ENCODE data around the gene HS6ST2. TPM values are rescaled to one million over a fixed set of nuclear protein-coding genes. Genes with fewer than 3 reads are reported as not detected.

The HS6ST2 gene
- total RNA-seq, 5 donors from 2014 or later (not counting 1 experiment from before 2014, with no cell fraction given) = not detected

DNA sequence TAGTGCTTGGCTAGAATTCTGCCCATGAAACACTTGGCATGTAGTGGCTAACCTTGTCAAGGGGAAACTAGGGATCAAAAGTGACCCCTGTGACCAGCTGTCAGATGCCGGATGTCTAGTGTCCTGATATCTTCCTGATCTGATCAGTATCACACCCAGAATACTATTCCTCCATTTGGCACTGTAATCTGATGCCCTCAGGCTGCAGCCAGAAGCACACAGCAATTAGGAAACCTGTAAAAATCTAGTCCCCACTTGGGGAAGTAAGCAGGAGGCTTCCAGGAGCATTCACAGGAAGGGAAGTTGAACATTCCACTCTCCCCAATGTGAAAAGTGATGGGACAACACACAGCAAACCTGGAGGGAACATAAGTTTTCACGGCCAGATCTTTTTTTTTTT is 125.1 kb downstream of the HS6ST2 start:
- POLR2A ChIA-PET = no interaction called here
- Mint-ChIP-seq H3K27me3 (peaks cover 5 to 29% of the 10 kb centered on the region in 2 donors), H3K4me3 (no peak overlapping the region), H3K9me3 (no peaks in the 10 kb centered on the region), H3K36me3 (no peaks in the 10 kb centered on the region), H3K27ac (no peak overlapping the region), H3K4me1 (no peaks in the 10 kb centered on the region)
- Histone ChIP-seq H3K9me3 (no peaks in the 10 kb centered on the region), H3K27me3 (replicated peaks in 1 of 2; ENCODE audit: control insufficient read depth in 2 of 2, extremely low read depth in 1 of 2, insufficient read depth in 2 of 2, low read length in 1 of 2) (no peaks in the 10 kb centered on the region), H3K4me1 (ENCODE audit: control insufficient read depth in 1 of 2, extremely low read depth in 1 of 2, insufficient read depth in 2 of 2, low read length in 2 of 2) (no peaks in the 10 kb centered on the region), H3K36me3 (ENCODE audit: control insufficient read depth in 2 of 2, extremely low read depth in 1 of 2, insufficient read depth in 1 of 2, low read length in 1 of 2) (no peaks in the 10 kb centered on the region), H3K4me3 (ENCODE audit: control insufficient read depth in 1 of 2, extremely low read depth in 1 of 2, low read length in 1 of 2) (no peak overlapping the region), H3K27ac (ENCODE audit: low read length) (no peak overlapping the region)
- ATAC-seq (replicated peaks in 1 of 4) = no peak
- CTCF ChIA-PET = no interaction called here
- no CpG with 5 or more reads among the region's 2 CpGs for WGBS (ENCODE audit: insufficient coverage)
- no peak for DNase-seq

DNA sequence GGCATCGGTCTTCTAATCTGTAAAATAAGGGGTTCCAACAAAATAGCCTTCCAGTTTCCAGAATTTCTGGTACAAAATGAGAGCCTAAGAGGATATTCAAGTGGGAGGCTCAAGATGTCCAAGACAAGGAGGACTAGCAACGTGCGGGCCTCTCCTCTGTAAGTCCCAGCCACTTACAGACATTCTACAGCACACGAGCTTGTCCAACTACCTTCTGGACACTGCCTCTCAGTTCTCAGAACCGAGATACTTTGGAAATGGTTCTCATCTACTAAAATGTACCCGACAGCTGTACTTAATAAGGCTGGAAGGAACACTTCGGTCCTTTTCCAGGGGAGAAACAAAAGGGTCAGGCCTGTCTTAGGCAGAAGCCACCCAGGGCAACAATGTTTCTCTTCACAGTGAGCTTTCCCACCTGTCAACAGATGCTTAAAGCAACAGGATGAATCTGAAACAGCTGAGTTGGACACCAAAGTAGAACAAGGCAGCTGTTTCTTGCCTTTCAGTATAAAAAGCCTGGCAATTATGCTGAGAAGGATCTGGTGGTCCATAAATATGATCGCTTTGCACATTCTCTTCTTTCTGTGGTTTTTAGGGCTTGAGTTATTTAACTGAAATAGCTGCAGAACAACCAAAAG is 127.0 kb downstream of the HS6ST2 start:
- DNase-seq (no peak), ATAC-seq (replicated peaks in 1 of 4) (no peak)
- no peak overlapping the region for H3K27ac Mint-ChIP-seq
- Histone ChIP-seq H3K27me3 (replicated peaks in 1 of 2; ENCODE audit: control insufficient read depth in 2 of 2, extremely low read depth in 1 of 2, insufficient read depth in 2 of 2, low read length in 1 of 2) (no peaks in the 10 kb centered on the region), H3K9me3 (no peaks in the 10 kb centered on the region), H3K4me1 (ENCODE audit: control insufficient read depth in 1 of 2, extremely low read depth in 1 of 2, insufficient read depth in 2 of 2, low read length in 2 of 2) (no peaks in the 10 kb centered on the region), H3K4me3 (ENCODE audit: control insufficient read depth in 1 of 2, extremely low read depth in 1 of 2, low read length in 1 of 2) (no peak overlapping the region), H3K27ac (ENCODE audit: low read length) (no peak overlapping the region), H3K36me3 (ENCODE audit: control insufficient read depth in 2 of 2, extremely low read depth in 1 of 2, insufficient read depth in 1 of 2, low read length in 1 of 2) (no peaks in the 10 kb centered on the region)
- H3K4me3 Mint-ChIP-seq = no peak overlapping the region
- ChIA-PET POLR2A (no interaction called here), CTCF (no interaction called here)
- 100% methylated on average over 1 of the region's 8 CpGs for WGBS (ENCODE audit: insufficient coverage)
- H3K9me3 Mint-ChIP-seq = no peaks in the 10 kb centered on the region
- peaks cover 1 to 29% of the 10 kb centered on the region in 2 donors for H3K27me3 Mint-ChIP-seq
- no peaks in the 10 kb centered on the region for H3K4me1 Mint-ChIP-seq
- no peaks in the 10 kb centered on the region for H3K36me3 Mint-ChIP-seq

- CTCF ChIA-PET = no interaction called here
- no peaks in the 10 kb centered on the region for H3K36me3 Mint-ChIP-seq
- H3K9me3 Mint-ChIP-seq = no peaks in the 10 kb centered on the region
- H3K27ac Mint-ChIP-seq = no peak overlapping the region
- no peaks in the 10 kb centered on the region for H3K9me3 ChIP-seq
- no peak for DNase-seq
- H3K4me1 Mint-ChIP-seq = no peaks in the 10 kb centered on the region
- no peak overlapping the region for H3K4me3 Mint-ChIP-seq
- no CpG with 5 or more reads among the region's 2 CpGs for WGBS (ENCODE audit: insufficient coverage)
- POLR2A ChIA-PET = no interaction called here
- ATAC-seq (replicated peaks in 1 of 4) = no peak
- no peak overlapping the region for H3K4me3 ChIP-seq (ENCODE audit: control insufficient read depth in 1 of 2, extremely low read depth in 1 of 2, low read length in 1 of 2)
- no peaks in the 10 kb centered on the region for H3K36me3 ChIP-seq (ENCODE audit: control insufficient read depth in 2 of 2, extremely low read depth in 1 of 2, insufficient read depth in 1 of 2, low read length in 1 of 2)
- H3K27me3 Mint-ChIP-seq = peaks cover 1 to 10% of the 10 kb centered on the region in 2 donors
- H3K27ac ChIP-seq (ENCODE audit: low read length) = no peak overlapping the region
- H3K4me1 ChIP-seq (ENCODE audit: control insufficient read depth in 1 of 2, extremely low read depth in 1 of 2, insufficient read depth in 2 of 2, low read length in 2 of 2) = no peaks in the 10 kb centered on the region
- no peaks in the 10 kb centered on the region for H3K27me3 ChIP-seq (replicated peaks in 1 of 2; ENCODE audit: control insufficient read depth in 2 of 2, extremely low read depth in 1 of 2, insufficient read depth in 2 of 2, low read length in 1 of 2)
Measured at GRCh38 chrX:132822634-132823012, 135.8 kb downstream of the HS6ST2 start.

- Histone ChIP-seq H3K4me1 (ENCODE audit: control insufficient read depth in 1 of 2, extremely low read depth in 1 of 2, insufficient read depth in 2 of 2, low read length in 2 of 2) (no peaks in the 10 kb centered on the region), H3K27ac (ENCODE audit: low read length) (no peak overlapping the region), H3K36me3 (ENCODE audit: control insufficient read depth in 2 of 2, extremely low read depth in 1 of 2, insufficient read depth in 1 of 2, low read length in 1 of 2) (no peaks in the 10 kb centered on the region), H3K4me3 (ENCODE audit: control insufficient read depth in 1 of 2, extremely low read depth in 1 of 2, low read length in 1 of 2) (no peak overlapping the region), H3K9me3 (no peaks in the 10 kb centered on the region), H3K27me3 (replicated peaks in 1 of 2; ENCODE audit: control insufficient read depth in 2 of 2, extremely low read depth in 1 of 2, insufficient read depth in 2 of 2, low read length in 1 of 2) (no peaks in the 10 kb centered on the region)
- DNase-seq (no peak), ATAC-seq (replicated peaks in 1 of 4) (no peak)
- H3K36me3 Mint-ChIP-seq = no peaks in the 10 kb centered on the region
- H3K9me3 Mint-ChIP-seq = no peaks in the 10 kb centered on the region
- CTCF ChIA-PET = no interaction called here
- WGBS (ENCODE audit: insufficient coverage) = no CpG with 5 or more reads among the region's 3 CpGs
- no peaks in the 10 kb centered on the region for H3K4me1 Mint-ChIP-seq
- POLR2A ChIA-PET = no interaction called here
- no peak overlapping the region for H3K27ac Mint-ChIP-seq
- H3K4me3 Mint-ChIP-seq = no peak overlapping the region
- H3K27me3 Mint-ChIP-seq = peaks cover 0 to 6% of the 10 kb centered on the region in 2 donors
Measured at GRCh38 chrX:132821974-132822633, 136.3 kb downstream of the HS6ST2 start.

GRCh38 chrX:132820675-132821074 is 137.8 kb downstream of the HS6ST2 start:
- H3K36me3 Mint-ChIP-seq = no peaks in the 10 kb centered on the region
- Histone ChIP-seq H3K27ac (ENCODE audit: low read length) (no peak overlapping the region), H3K36me3 (ENCODE audit: control insufficient read depth in 2 of 2, extremely low read depth in 1 of 2, insufficient read depth in 1 of 2, low read length in 1 of 2) (no peaks in the 10 kb centered on the region), H3K4me1 (ENCODE audit: control insufficient read depth in 1 of 2, extremely low read depth in 1 of 2, insufficient read depth in 2 of 2, low read length in 2 of 2) (no peaks in the 10 kb centered on the region), H3K9me3 (no peaks in the 10 kb centered on the region), H3K27me3 (replicated peaks in 1 of 2; ENCODE audit: control insufficient read depth in 2 of 2, extremely low read depth in 1 of 2, insufficient read depth in 2 of 2, low read length in 1 of 2) (no peaks in the 10 kb centered on the region), H3K4me3 (ENCODE audit: control insufficient read depth in 1 of 2, extremely low read depth in 1 of 2, low read length in 1 of 2) (no peak overlapping the region)
- no peaks in the 10 kb centered on the region for H3K4me1 Mint-ChIP-seq
- ChIA-PET CTCF (interaction anchor here in 1 of 2 donors (0.6 kb wide), 1 partner anchor 973 kb away, joined by 3 read pairs; no protein-coding TSS in a partner anchor), POLR2A (no interaction called here)
- ATAC-seq (replicated peaks in 1 of 4) (no peak), DNase-seq (no peak)
- H3K27me3 Mint-ChIP-seq = peaks cover 0 to 5% of the 10 kb centered on the region in 2 donors
- H3K27ac Mint-ChIP-seq = no peak overlapping the region
- 92% methylated on average over 2 of the region's 5 CpGs for WGBS (ENCODE audit: insufficient coverage)
- no peak overlapping the region for H3K4me3 Mint-ChIP-seq
- no peaks in the 10 kb centered on the region for H3K9me3 Mint-ChIP-seq

- H3K27me3 ChIP-seq (replicated peaks in 1 of 2; ENCODE audit: control insufficient read depth in 2 of 2, extremely low read depth in 1 of 2, insufficient read depth in 2 of 2, low read length in 1 of 2) = no peaks in the 10 kb centered on the region
- WGBS (ENCODE audit: insufficient coverage) = no CpG with 5 or more reads among the region's 7 CpGs
Measured at GRCh38 chrX:132819711-132820264, 138.6 kb downstream of the HS6ST2 start.

More at GRCh38 chrX:132819711-132820264, 138.6 kb downstream of the HS6ST2 start:
- Histone ChIP-seq H3K9me3 (no peaks in the 10 kb centered on the region), H3K27ac (ENCODE audit: low read length) (no peak overlapping the region), H3K4me3 (ENCODE audit: control insufficient read depth in 1 of 2, extremely low read depth in 1 of 2, low read length in 1 of 2) (no peak overlapping the region), H3K36me3 (ENCODE audit: control insufficient read depth in 2 of 2, extremely low read depth in 1 of 2, insufficient read depth in 1 of 2, low read length in 1 of 2) (no peaks in the 10 kb centered on the region), H3K4me1 (ENCODE audit: control insufficient read depth in 1 of 2, extremely low read depth in 1 of 2, insufficient read depth in 2 of 2, low read length in 2 of 2) (no peaks in the 10 kb centered on the region)
- peaks cover 0 to 9% of the 10 kb centered on the region in 2 donors for H3K27me3 Mint-ChIP-seq
- ChIA-PET CTCF (no interaction called here), POLR2A (no interaction called here)
- no peak overlapping the region for H3K4me3 Mint-ChIP-seq
- ATAC-seq (replicated peaks in 1 of 4) (no peak), DNase-seq (no peak)
- H3K9me3 Mint-ChIP-seq = no peaks in the 10 kb centered on the region
- H3K4me1 Mint-ChIP-seq = no peaks in the 10 kb centered on the region
- H3K36me3 Mint-ChIP-seq = no peaks in the 10 kb centered on the region
- no peak overlapping the region for H3K27ac Mint-ChIP-seq
